NCI-H774 (cell line): ENCODE measurements around the gene C6orf89.
"Not testable (repeated sequence)": the region's sequence is repeated elsewhere in the genome, so short reads cannot be mapped to it uniquely, and the experiment has no call there.

ENCODE experiments used
- DNase-seq: peaks from one replicate; lab custom pipeline; 2025; lab: John Stamatoyannopoulos, UW

C6orf89 gene

GRCh38 chr6:36947570-36948351 lies 62.0 kb downstream of the C6orf89 start:
- DNase-seq = no peak

GRCh38 chr6:36949076-36949475 lies 63.3 kb downstream of the C6orf89 start:
- not testable (repeated sequence) for DNase-seq

- no peak for DNase-seq
Measured at GRCh38 chr6:36949636-36950035, 63.9 kb downstream of the C6orf89 start.

- no peak for DNase-seq
Measured at GRCh38 chr6:36953931-36954261, 68.1 kb downstream of the C6orf89 start.

GRCh38 chr6:36954262-36954931 lies 68.6 kb downstream of the C6orf89 start, which contains the start of gene PI16:
PI16 (plus strand) TSS chr6:36954738; CDS start chr6:36954761, 23 bp downstream.
- no peak for DNase-seq

GRCh38 chr6:36955136-36955535 lies 69.4 kb downstream of the C6orf89 start:
- DNase-seq = no peak

- DNase-seq = no peak
Measured at GRCh38 chr6:36955671-36956445, 70.1 kb downstream of the C6orf89 start.

- no peak for DNase-seq
Measured at GRCh38 chr6:36956446-36956820, 70.7 kb downstream of the C6orf89 start.

- DNase-seq = no peak
Measured at GRCh38 chr6:36957773-36958271, 72.1 kb downstream of the C6orf89 start.

GRCh38 chr6:36958775-36959554 lies 73.2 kb downstream of the C6orf89 start:
- DNase-seq = no peak

- DNase-seq = no peak
Measured at GRCh38 chr6:36959555-36960250, 74.0 kb downstream of the C6orf89 start.

- no peak for DNase-seq
Measured at GRCh38 chr6:36961441-36962435, 76.0 kb downstream of the C6orf89 start.

GRCh38 chr6:36962874-36963273 lies 77.1 kb downstream of the C6orf89 start:
- DNase-seq = no peak

- DNase-seq = no peak
Measured at GRCh38 chr6:36963451-36964290, 77.9 kb downstream of the C6orf89 start.

GRCh38 chr6:36964349-36964748 lies 78.6 kb downstream of the C6orf89 start:
- DNase-seq = no peak

- DNase-seq = no peak
Measured at GRCh38 chr6:36964908-36965307, 79.2 kb downstream of the C6orf89 start.

- DNase-seq = no peak
Measured at GRCh38 chr6:36967301-36967700, 81.5 kb downstream of the C6orf89 start.

GRCh38 chr6:36967757-36968156 lies 82.0 kb downstream of the C6orf89 start:
- DNase-seq = no peak
